HepG2 (cell line): ENCODE results near the gene STK11. TPM values are rescaled to one million over a fixed set of nuclear protein-coding genes. Genes with fewer than 3 reads are reported as not detected.

Experiments
- ARID5B ChIP-seq: IDR thresholded peaks from 2 replicates; pipeline ENCODE4 v1.4.0; 2020; ENCODE audit warnings: mild to moderate bottlenecking, missing genetic modification reagents
- CTCF ChIP-seq: sonication (generic); formaldehyde crosslinking; IDR thresholded peaks from 2 replicates; pipeline ENCODE4 v1.5.0; 2020; ENCODE audit warnings: mild to moderate bottlenecking, missing genetic modification reagents, moderate library complexity
- HMG20B ChIP-seq: conservative IDR thresholded peaks from 2 replicates; pipeline ENCODE4 v1.6.1; 2016; ENCODE audit warnings: missing genetic modification reagents, missing compliant biosample characterization
- HOXD1 ChIP-seq: sonication (generic); formaldehyde crosslinking; IDR thresholded peaks from 2 replicates; pipeline ENCODE4 v1.5.0; 2020; ENCODE audit warnings: missing genetic modification reagents
- MXD1 ChIP-seq: sonication (generic); formaldehyde crosslinking; IDR thresholded peaks from 2 replicates; pipeline ENCODE4 v1.4.0; 2020; ENCODE audit warnings: mild to moderate bottlenecking, missing genetic modification reagents
- SAP130 ChIP-seq: IDR thresholded peaks from 2 replicates; pipeline ENCODE4 v1.6.1; 2016; ENCODE audit warnings: low read depth
- TCF7 ChIP-seq: sonication (generic); IDR thresholded peaks from 2 replicates; pipeline ENCODE4 v1.6.1; 2016; ENCODE audit warnings: antibody characterized with exemption, low read depth
- THAP9 ChIP-seq: sonication (generic); formaldehyde crosslinking; IDR thresholded peaks from 2 replicates; pipeline ENCODE4; 2020; ENCODE audit warnings: missing genetic modification reagents, mild to moderate bottlenecking, borderline replicate concordance
- U2AF2 ChIP-seq: fragments of 200-400 bp; formaldehyde crosslinking; IDR thresholded peaks from 2 replicates; pipeline ENCODE4 v1.6.1; 2017; ENCODE audit warnings: low read depth, mild to moderate bottlenecking, low read length
- UBTF ChIP-seq: sonication (generic); formaldehyde crosslinking; IDR thresholded peaks from 2 replicates; pipeline ENCODE4 v1.4.0; 2020; ENCODE audit warnings: mild to moderate bottlenecking, missing genetic modification reagents
- ZBTB7A ChIP-seq: sonication (generic); formaldehyde crosslinking; IDR thresholded peaks from 2 replicates; pipeline ENCODE4 v1.8.0; 2022; ENCODE audit warnings: mild to moderate bottlenecking, missing genetic modification reagents
- ZGPAT ChIP-seq: IDR thresholded peaks from 2 replicates; pipeline ENCODE4 v1.6.1; 2016; ENCODE audit warnings: mild to moderate bottlenecking
- ZNF496 ChIP-seq: sonication (generic); formaldehyde crosslinking; IDR thresholded peaks from 2 replicates; pipeline ENCODE4 v1.8.1; 2023; ENCODE audit warnings: mild to moderate bottlenecking, moderate library complexity, missing genetic modification reagents; ENCODE audit not compliant: insufficient replicate concordance
- ZNF792 ChIP-seq: IDR thresholded peaks from 2 replicates; pipeline ENCODE4 v1.6.1; 2016
- polyA plus RNA-seq, 8 experiments: library from polyadenylated mRNA; depleted of rRNA in 3 of 8; stranded (reverse) in 7 of 8; unstranded in 1 of 8; fragments of >200 nt; fragmentation: Illumina TruSeq in 4 of 8; extraction: Trizol in 4 of 8; gene quantifications; 2 replicates each; pipeline versions ENCODE4 v1.2.1 to v1.2.3, GENCODE V29; 2011 to 2016; ENCODE audit warnings: low read depth in 4 of 8, missing spikeins in 1 of 8, mixed read lengths in 1 of 8; ENCODE audit not compliant: insufficient read depth in 1 of 8
- total RNA-seq, 5 experiments: library from RNA; depleted of rRNA; stranded (reverse); fragments of >200 nt; fragmentation: Illumina TruSeq; extraction: Trizol; gene quantifications; 2 replicates each; pipeline ENCODE4 v1.2.3, GENCODE V29; 2016; ENCODE audit warnings: low read depth in 1 of 5

STK11 gene
- total and polyA plus RNA-seq, 2 of the 13 experiments (the other 11 are each of a cell fraction or from before 2014, with no cell fraction given), result 27.5 to 43.6 TPM

GRCh38 chr19:1220976-1221903, 15.7 kb downstream of the STK11 start (continued):
- peak; percentile 62; the same call in 1 of the 2 replicates for TF ChIP-seq ZBTB7A
- TF ChIP-seq ZNF792 (CRISPR knock-in tag), result no peak
- no peak for TF ChIP-seq ARID5B (CRISPR knock-in tag)
- TF ChIP-seq UBTF, result no peak
- TF ChIP-seq THAP9 (CRISPR knock-in tag), result no peak
- no peak for TF ChIP-seq ZGPAT
- no peak for TF ChIP-seq TCF7
- TF ChIP-seq HOXD1 (CRISPR knock-in tag), result no peak
- no peak for TF ChIP-seq ZNF496 (CRISPR knock-in tag)
- peak; percentile 89 for TF ChIP-seq CTCF (CRISPR knock-in tag)
- TF ChIP-seq SAP130 (CRISPR knock-in tag), result peak; percentile 33; the same call in 1 of the 2 replicates
- no peak for TF ChIP-seq U2AF2
- TF ChIP-seq MXD1 (CRISPR knock-in tag), result 0 out of 2 replicates have a peak, but pooled peaks have one; percentile 49
- TF ChIP-seq HMG20B, result no peak
